ENCODE results near the gene IRS2.
A peak's percentile ranks its signal among the peaks of the same experiment; 100 is the strongest.

IRS2 gene

DNA sequence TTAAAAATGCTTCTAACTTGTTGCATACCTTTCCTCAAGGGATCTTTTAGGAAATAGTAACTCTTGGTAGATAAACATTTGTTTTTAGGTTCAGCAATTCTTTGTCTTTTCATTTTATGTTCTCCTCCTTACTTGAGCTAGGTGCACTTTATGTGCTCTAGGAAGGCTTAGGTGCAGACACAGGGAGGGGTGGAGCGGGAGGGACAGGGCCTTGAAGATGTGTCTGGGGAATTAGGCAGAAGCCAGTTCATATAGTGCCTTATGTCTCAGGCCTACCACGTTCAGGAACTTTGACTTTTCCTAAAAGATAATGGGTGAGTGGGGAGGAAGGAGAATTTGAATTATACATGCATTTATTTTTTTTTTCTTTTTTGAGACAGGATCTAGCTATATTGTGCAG lies 37.7 kb downstream of the IRS2 start:
- Histone ChIP-seq H3K4me1 (ENCODE audit: control insufficient read depth, insufficient read depth, low read length) (peaks cover 5% of the 10 kb centered on the region), H3K4me3 (ENCODE audit: low read length) (no peak overlapping the region), H3K27me3 (replicated peaks; ENCODE audit: control insufficient read depth, insufficient read depth, low read length) (no peaks in the 10 kb centered on the region), H3K9me3 (ENCODE audit: control insufficient read depth, low read length) (no peaks in the 10 kb centered on the region), H3K9ac (ENCODE audit: low read length) (no peak overlapping the region), H3K36me3 (ENCODE audit: control insufficient read depth, insufficient read depth, low read length, severe bottlenecking) (peaks cover 28% of the 10 kb centered on the region)
- no peak for DNase-seq (ENCODE audit: low read depth)

DNA sequence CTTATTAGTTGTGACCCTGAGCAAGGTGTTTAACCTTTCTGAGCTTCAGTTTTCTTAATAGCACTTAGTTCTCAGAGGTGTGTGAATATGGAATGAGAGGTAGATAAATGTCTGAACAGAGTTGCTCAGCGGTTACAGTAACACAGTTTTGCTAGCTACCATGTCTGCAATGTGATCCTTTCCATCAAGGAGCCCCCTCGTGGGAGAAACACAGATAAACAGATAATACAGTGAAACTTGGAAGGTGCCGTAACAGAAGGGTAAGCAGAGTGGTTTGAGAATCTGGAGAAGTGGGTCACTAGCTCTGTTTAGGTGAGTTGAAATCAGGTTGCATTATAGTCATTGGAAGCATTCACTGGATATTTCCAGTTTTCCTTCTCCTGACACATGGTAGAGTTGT lies 38.9 kb downstream of the IRS2 start:
- DNase-seq (ENCODE audit: low read depth): no peak
- Histone ChIP-seq H3K4me3 (ENCODE audit: low read length) (no peak overlapping the region), H3K36me3 (ENCODE audit: control insufficient read depth, insufficient read depth, low read length, severe bottlenecking) (peaks cover 18% of the 10 kb centered on the region), H3K9ac (ENCODE audit: low read length) (no peak overlapping the region), H3K27me3 (replicated peaks; ENCODE audit: control insufficient read depth, insufficient read depth, low read length) (no peaks in the 10 kb centered on the region), H3K4me1 (ENCODE audit: control insufficient read depth, insufficient read depth, low read length) (peaks cover 5% of the 10 kb centered on the region), H3K9me3 (ENCODE audit: control insufficient read depth, low read length) (no peaks in the 10 kb centered on the region)

DNA sequence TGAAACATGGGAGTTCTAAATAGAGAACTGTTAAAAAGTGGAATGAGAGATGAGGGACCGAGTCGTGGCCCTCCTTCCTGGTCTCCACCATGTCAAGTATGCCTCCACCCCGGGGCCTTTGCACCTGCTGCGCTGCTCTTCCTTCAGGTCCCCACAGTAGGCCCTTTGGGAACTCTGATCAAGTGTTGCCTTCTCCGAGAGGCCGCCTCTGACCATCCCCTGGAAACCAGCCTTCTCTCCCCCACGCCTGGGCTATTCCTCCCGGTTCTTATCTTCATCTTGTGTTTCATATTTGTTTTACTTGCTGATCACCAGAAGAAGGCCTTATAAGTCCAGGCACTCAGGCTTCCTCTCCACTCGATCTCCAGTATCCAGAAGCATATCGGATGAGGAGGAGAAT lies 40.0 kb downstream of the IRS2 start:
- Histone ChIP-seq H3K4me3 (ENCODE audit: low read length) (no peak overlapping the region), H3K27me3 (replicated peaks; ENCODE audit: control insufficient read depth, insufficient read depth, low read length) (no peaks in the 10 kb centered on the region), H3K9ac (ENCODE audit: low read length) (no peak overlapping the region), H3K36me3 (ENCODE audit: control insufficient read depth, insufficient read depth, low read length, severe bottlenecking) (peaks cover 6% of the 10 kb centered on the region), H3K9me3 (ENCODE audit: control insufficient read depth, low read length) (no peaks in the 10 kb centered on the region), H3K4me1 (ENCODE audit: control insufficient read depth, insufficient read depth, low read length) (peaks cover 5% of the 10 kb centered on the region)
- no peak for DNase-seq (ENCODE audit: low read depth)

DNA sequence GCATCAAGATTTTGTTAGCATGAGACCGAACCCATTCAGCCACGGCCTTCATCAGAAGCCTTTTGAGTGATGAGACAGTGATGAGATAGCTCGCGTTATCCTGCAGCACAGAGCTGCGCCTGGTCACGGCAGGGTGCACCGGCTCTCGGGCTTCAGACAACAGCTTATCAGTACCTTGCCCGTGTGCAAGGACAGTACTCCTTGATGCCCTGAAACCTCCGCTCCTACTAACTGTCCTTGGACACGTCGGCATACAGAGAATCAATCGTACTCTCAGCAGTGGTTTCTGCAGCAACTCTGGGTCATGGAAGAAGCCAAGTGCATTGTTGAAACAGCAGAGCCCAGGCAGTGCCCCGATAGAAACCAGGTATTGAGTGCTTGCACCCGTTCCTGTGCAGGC lies 40.7 kb downstream of the IRS2 start:
- Histone ChIP-seq H3K4me1 (ENCODE audit: control insufficient read depth, insufficient read depth, low read length) (peaks cover 5% of the 10 kb centered on the region), H3K9me3 (ENCODE audit: control insufficient read depth, low read length) (no peaks in the 10 kb centered on the region), H3K9ac (ENCODE audit: low read length) (no peak overlapping the region), H3K4me3 (ENCODE audit: low read length) (no peak overlapping the region), H3K36me3 (ENCODE audit: control insufficient read depth, insufficient read depth, low read length, severe bottlenecking) (no peaks in the 10 kb centered on the region), H3K27me3 (replicated peaks; ENCODE audit: control insufficient read depth, insufficient read depth, low read length) (no peaks in the 10 kb centered on the region)
- DNase-seq (ENCODE audit: low read depth): no peak

DNA sequence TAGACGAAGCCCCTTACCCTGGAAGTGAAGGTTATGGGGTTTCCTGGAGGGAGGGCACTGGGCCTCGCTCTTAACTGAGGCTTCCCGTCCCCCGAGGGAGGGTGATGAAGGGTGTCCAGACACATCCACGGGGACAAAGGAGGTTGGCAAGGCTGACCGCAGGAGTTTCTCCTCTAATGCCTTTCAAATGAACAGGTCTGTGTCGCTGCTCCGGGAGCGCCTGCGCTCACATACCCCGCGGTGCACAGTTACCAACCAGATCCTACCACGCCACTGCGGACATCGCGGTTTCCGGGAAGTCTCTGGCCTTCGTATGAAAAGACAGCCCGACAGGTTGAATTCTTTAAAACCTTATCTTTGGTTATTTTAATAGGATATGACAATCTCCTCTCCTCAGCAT lies 41.3 kb downstream of the IRS2 start:
- no peaks in the 10 kb centered on the region for H3K36me3 ChIP-seq (ENCODE audit: control insufficient read depth, insufficient read depth, low read length, severe bottlenecking)
- H3K9ac ChIP-seq (ENCODE audit: low read length): no peak overlapping the region
- no peaks in the 10 kb centered on the region for H3K27me3 ChIP-seq (replicated peaks; ENCODE audit: control insufficient read depth, insufficient read depth, low read length)
- no peak overlapping the region for H3K4me3 ChIP-seq (ENCODE audit: low read length)
- H3K4me1 ChIP-seq (ENCODE audit: control insufficient read depth, insufficient read depth, low read length): peaks cover 5% of the 10 kb centered on the region
- no peak for DNase-seq (ENCODE audit: low read depth)
- H3K9me3 ChIP-seq (ENCODE audit: control insufficient read depth, low read length): no peaks in the 10 kb centered on the region

DNA sequence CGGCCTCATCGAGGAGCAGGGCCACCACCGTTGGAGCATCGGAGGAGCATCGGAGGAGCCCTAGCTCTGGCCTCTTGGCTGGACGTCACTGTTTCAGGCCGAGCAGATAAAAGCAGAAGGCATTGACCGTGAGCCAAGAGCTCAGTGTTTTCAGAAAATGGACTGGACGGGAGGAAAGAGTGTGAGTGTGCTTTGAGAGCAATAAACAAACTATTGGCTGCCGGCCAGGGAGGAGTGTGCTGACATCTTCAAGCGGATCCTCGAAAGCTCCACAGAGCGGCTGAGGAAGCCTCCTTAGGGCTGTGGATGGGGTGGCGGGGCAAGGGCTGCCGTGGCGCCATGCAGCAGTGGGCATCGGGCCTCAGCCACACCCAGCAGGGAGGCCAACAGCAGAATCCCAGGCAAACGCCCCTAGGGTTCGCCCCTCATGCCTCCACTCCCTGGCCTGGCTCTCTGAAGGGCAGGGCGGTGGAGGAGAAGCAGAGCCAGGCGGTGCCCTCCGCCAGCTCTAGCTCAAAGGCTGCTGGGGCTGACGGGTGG lies 41.8 kb downstream of the IRS2 start:
- Histone ChIP-seq H3K9me3 (ENCODE audit: control insufficient read depth, low read length) (no peaks in the 10 kb centered on the region), H3K4me1 (ENCODE audit: control insufficient read depth, insufficient read depth, low read length) (peaks cover 5% of the 10 kb centered on the region), H3K27me3 (replicated peaks; ENCODE audit: control insufficient read depth, insufficient read depth, low read length) (no peaks in the 10 kb centered on the region), H3K4me3 (ENCODE audit: low read length) (no peak overlapping the region), H3K36me3 (ENCODE audit: control insufficient read depth, insufficient read depth, low read length, severe bottlenecking) (no peaks in the 10 kb centered on the region), H3K9ac (ENCODE audit: low read length) (no peak overlapping the region)
- DNase-seq (ENCODE audit: low read depth): no peak

DNA sequence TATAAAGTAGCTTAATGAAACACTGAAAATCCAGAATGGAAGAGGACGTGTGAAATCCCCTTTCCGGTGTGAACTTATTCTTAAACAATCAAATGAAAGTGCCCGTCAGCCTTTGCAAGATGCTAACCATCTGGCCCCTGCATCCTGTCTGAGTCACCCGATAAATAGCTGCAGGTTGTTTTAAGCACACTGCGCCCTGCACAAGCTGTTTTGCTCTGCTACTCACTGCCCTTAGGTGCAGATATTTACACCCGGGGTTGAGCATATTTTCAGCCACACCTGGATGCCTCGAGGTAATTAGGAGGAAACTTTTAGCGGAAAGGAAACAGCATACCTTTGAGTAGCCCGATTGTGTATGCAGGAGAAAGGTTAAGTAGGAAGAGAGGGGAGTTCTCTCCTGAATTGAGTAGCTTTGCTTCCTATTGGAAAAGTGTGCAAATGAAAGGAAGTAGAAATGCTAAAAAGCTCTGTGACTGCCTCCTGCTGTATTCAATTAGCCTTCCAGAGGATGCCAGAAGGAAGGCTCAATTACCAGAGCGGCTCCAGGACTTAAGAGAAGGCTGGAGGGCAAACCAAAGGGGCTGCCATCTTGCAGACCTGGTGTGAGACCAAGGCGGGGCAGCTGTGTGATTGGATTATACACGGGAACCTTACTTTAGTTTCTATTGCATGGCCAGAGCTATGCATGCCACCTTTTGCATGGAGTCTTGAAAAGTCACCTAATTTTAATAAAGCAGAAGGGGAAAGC lies 42.5 kb downstream of the IRS2 start:
- peak; percentile 62 for DNase-seq (ENCODE audit: low read depth)
- H3K9ac ChIP-seq (ENCODE audit: low read length): no peak overlapping the region

DNA sequence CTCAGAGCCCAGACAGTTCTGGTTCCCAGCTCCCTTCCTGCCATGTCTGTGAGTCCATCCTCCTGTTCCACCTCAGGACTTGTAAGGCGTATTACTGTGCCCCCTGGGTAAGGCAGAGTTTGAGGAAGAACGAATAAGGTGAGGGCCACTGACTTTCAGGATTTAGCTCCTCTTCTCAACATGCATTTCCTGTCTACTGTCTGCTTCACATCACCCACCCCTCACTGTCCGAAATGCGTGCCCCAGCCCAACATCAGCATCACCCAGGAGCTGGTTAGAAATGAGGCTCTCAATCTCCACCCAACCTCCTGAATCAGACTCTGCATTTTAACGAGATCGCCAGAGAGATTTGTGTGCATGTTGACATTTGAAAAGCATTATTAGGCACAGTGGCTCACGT lies 44.4 kb downstream of the IRS2 start:
- Histone ChIP-seq H3K27me3 (replicated peaks; ENCODE audit: control insufficient read depth, insufficient read depth, low read length) (no peaks in the 10 kb centered on the region), H3K9ac (ENCODE audit: low read length) (no peak overlapping the region), H3K4me1 (ENCODE audit: control insufficient read depth, insufficient read depth, low read length) (peaks cover 5% of the 10 kb centered on the region), H3K4me3 (ENCODE audit: low read length) (no peak overlapping the region), H3K36me3 (ENCODE audit: control insufficient read depth, insufficient read depth, low read length, severe bottlenecking) (no peaks in the 10 kb centered on the region), H3K9me3 (ENCODE audit: control insufficient read depth, low read length) (no peaks in the 10 kb centered on the region)
- DNase-seq (ENCODE audit: low read depth): no peak

More for the DNA sequence above, 42.5 kb downstream of the IRS2 start:
- H3K27me3 ChIP-seq (replicated peaks; ENCODE audit: control insufficient read depth, insufficient read depth, low read length): no peaks in the 10 kb centered on the region
- peaks cover 5% of the 10 kb centered on the region for H3K4me1 ChIP-seq (ENCODE audit: control insufficient read depth, insufficient read depth, low read length)
- no peaks in the 10 kb centered on the region for H3K9me3 ChIP-seq (ENCODE audit: control insufficient read depth, low read length)
- H3K4me3 ChIP-seq (ENCODE audit: low read length): no peak overlapping the region
- no peaks in the 10 kb centered on the region for H3K36me3 ChIP-seq (ENCODE audit: control insufficient read depth, insufficient read depth, low read length, severe bottlenecking)

DNA sequence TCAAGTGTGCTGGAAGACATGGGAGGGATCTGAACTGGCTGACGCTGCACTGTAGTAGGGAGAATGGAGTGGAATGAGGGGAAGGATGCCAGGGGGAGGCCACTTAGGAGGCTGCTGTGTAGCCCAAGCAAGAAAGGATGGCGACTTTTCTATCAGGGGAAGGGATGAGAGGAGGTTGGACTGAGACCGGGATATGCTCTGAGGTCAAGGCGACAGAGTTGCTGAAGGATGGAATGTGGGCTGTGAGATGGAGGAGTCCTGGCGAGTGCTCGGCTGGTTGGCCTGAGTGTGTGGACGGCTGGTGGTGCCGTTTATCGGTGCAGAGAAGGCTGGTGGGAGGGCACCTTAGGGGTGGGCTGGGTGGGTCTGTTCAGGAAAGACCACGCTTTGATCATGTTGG lies 45.7 kb downstream of the IRS2 start:
- Histone ChIP-seq H3K36me3 (ENCODE audit: control insufficient read depth, insufficient read depth, low read length, severe bottlenecking) (no peaks in the 10 kb centered on the region), H3K4me1 (ENCODE audit: control insufficient read depth, insufficient read depth, low read length) (peaks cover 5% of the 10 kb centered on the region), H3K9ac (ENCODE audit: low read length) (no peak overlapping the region), H3K27me3 (replicated peaks; ENCODE audit: control insufficient read depth, insufficient read depth, low read length) (no peaks in the 10 kb centered on the region), H3K9me3 (ENCODE audit: control insufficient read depth, low read length) (no peaks in the 10 kb centered on the region), H3K4me3 (ENCODE audit: low read length) (no peak overlapping the region)
- DNase-seq (ENCODE audit: low read depth): no peak

DNA sequence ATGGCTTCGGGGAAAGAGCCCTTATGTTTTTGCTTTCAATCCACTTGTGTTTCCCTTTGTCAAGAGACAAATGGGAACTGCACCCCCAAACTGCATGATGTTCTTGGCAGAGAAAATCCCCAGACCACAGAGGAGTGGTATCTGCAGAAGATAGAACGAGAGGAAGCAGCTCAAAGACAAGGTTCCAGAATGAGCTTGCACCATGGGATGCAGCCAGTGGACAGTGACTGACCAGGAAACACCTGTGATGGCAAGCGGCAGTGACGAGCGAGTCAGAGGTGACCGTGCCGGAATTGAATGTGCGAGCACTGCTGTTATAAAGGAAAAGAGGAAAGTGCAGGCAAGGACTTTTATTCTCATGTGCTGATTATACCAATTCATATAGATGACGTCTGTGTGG lies 46.3 kb downstream of the IRS2 start:
- no peak for DNase-seq (ENCODE audit: low read depth)
- no peaks in the 10 kb centered on the region for H3K36me3 ChIP-seq (ENCODE audit: control insufficient read depth, insufficient read depth, low read length, severe bottlenecking)
- no peak overlapping the region for H3K4me3 ChIP-seq (ENCODE audit: low read length)

DNA sequence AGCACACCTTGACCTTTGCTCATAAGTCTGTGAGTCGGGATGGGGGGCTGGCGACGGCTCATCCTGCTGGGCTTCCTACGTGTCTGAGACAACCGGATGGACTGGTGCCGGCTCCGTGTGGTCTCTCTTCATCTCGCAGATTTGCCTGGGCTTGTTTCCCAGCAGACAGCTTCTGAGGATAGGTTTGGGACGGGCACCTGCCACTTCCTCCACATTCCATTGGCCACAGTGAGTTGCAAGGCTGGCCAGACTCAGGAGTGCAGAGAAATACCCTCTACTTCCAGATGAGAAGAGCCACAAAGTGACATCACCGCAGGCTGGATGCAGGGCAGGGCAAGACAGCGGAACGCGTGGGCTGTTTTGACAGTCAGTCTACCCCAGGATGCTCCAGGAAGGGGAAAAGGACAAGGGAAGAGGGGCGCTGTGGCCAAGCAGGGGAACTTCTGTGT lies 48.1 kb downstream of the IRS2 start:
- Histone ChIP-seq H3K36me3 (ENCODE audit: control insufficient read depth, insufficient read depth, low read length, severe bottlenecking) (no peaks in the 10 kb centered on the region), H3K9ac (ENCODE audit: low read length) (no peak overlapping the region), H3K4me3 (ENCODE audit: low read length) (no peak overlapping the region), H3K9me3 (ENCODE audit: control insufficient read depth, low read length) (no peaks in the 10 kb centered on the region), H3K4me1 (ENCODE audit: control insufficient read depth, insufficient read depth, low read length) (no peaks in the 10 kb centered on the region), H3K27me3 (replicated peaks; ENCODE audit: control insufficient read depth, insufficient read depth, low read length) (no peaks in the 10 kb centered on the region)
- DNase-seq (ENCODE audit: low read depth): no peak

More for the DNA sequence above, 46.3 kb downstream of the IRS2 start:
- H3K9me3 ChIP-seq (ENCODE audit: control insufficient read depth, low read length): no peaks in the 10 kb centered on the region
- no peaks in the 10 kb centered on the region for H3K27me3 ChIP-seq (replicated peaks; ENCODE audit: control insufficient read depth, insufficient read depth, low read length)
- peaks cover 5% of the 10 kb centered on the region for H3K4me1 ChIP-seq (ENCODE audit: control insufficient read depth, insufficient read depth, low read length)
- H3K9ac ChIP-seq (ENCODE audit: low read length): no peak overlapping the region

DNA sequence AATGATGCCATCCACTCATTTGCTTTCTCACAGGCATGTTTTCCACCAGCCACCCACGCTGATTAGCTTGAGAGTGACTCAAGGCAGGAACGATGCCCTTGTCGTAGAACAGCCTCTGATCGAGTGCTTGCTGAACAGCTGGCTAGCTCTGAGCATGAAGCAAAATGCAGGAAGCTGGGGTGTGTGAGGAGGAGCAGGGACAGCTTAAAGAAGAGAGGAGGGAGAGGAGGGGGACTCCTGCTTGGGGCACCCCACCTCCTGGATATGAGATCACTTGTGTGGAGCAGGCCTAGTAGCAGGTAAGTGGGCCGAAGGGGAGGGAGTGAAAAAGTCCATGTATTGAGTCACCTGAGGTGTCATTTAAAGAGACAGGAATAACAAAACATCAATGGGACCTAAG lies 48.8 kb downstream of the IRS2 start:
- Histone ChIP-seq H3K9ac (ENCODE audit: low read length) (no peak overlapping the region), H3K4me1 (ENCODE audit: control insufficient read depth, insufficient read depth, low read length) (no peaks in the 10 kb centered on the region), H3K36me3 (ENCODE audit: control insufficient read depth, insufficient read depth, low read length, severe bottlenecking) (no peaks in the 10 kb centered on the region), H3K27me3 (replicated peaks; ENCODE audit: control insufficient read depth, insufficient read depth, low read length) (no peaks in the 10 kb centered on the region), H3K4me3 (ENCODE audit: low read length) (no peak overlapping the region), H3K9me3 (ENCODE audit: control insufficient read depth, low read length) (no peaks in the 10 kb centered on the region)
- DNase-seq (ENCODE audit: low read depth): peak; percentile 33
